Measurements from ENCODE around the gene ITPR1. TPM values are rescaled to one million over a fixed set of nuclear protein-coding genes. Genes with fewer than 3 reads are reported as not detected.

Gene ITPR1
- total and polyA plus RNA-seq, 3 donors from 2014 or later: 26.5 to 129 (median 59.7) TPM

DNA sequence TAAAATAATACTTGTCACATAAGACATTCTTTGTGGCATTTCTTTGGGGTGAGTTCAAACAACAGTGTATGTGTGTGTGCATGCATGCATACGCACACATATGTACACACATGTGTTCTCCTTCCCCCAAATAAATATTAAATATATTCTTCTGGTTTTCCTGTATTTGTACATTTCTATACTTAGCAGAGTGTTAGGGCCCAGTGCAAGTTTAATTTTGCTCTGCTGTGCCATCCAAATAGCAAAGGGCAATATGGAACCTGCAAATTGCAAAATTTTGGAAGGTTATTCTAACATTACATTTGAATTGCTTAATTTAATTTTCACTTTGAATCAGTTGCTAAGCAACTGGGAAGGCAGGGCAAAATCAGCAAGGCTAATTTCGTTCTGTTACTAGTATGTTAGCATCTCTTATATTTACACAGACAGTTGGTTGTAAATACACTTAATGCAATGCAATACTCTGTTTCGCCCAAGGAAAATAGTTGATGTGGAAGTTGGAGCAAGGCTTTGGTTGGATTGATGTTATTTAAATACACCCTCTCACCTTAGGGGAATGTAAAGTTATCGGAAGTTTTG lies 130.4 kb downstream of the ITPR1 start:
- no peak for DNase-seq
- H3K27ac ChIP-seq: no peak overlapping the region
- no peaks in the 10 kb centered on the region for H3K4me1 ChIP-seq
- intact Hi-C loops (cut with DNase I; ENCODE audit: low total_unique reads): no loop called here
- no peak overlapping the region for H3K4me3 ChIP-seq
- H3K9me3 ChIP-seq: no peaks in the 10 kb centered on the region
- 92 to 94% methylated on average over 4 of the region's 4 CpGs for WGBS, 2 donors
- H3K36me3 ChIP-seq (ENCODE audit: low read depth, missing control alignments): no peaks in the 10 kb centered on the region
- TF ChIP-seq, protein P1, sequence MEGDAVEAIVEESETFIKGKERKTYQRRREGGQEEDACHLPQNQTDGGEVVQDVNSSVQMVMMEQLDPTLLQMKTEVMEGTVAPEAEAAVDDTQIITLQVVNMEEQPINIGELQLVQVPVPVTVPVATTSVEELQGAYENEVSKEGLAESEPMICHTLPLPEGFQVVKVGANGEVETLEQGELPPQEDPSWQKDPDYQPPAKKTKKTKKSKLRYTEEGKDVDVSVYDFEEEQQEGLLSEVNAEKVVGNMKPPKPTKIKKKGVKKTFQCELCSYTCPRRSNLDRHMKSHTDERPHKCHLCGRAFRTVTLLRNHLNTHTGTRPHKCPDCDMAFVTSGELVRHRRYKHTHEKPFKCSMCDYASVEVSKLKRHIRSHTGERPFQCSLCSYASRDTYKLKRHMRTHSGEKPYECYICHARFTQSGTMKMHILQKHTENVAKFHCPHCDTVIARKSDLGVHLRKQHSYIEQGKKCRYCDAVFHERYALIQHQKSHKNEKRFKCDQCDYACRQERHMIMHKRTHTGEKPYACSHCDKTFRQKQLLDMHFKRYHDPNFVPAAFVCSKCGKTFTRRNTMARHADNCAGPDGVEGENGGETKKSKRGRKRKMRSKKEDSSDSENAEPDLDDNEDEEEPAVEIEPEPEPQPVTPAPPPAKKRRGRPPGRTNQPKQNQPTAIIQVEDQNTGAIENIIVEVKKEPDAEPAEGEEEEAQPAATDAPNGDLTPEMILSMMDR (IDR thresholded peaks at IDR 0.05): no peak
- no peak for TF ChIP-seq POLR2A (IDR thresholded peaks at IDR 0.05)
- H3K27me3 ChIP-seq: no peaks in the 10 kb centered on the region

GRCh38 chr3:4627651-4628375 lies 134.7 kb downstream of the ITPR1 start:
- 89 to 90% methylated on average over 10 of the region's 10 CpGs for WGBS, 2 donors
- Histone ChIP-seq H3K4me1 (no peaks in the 10 kb centered on the region), H3K36me3 (ENCODE audit: low read depth, missing control alignments) (no peaks in the 10 kb centered on the region), H3K27ac (no peak overlapping the region), H3K27me3 (no peaks in the 10 kb centered on the region), H3K9me3 (no peaks in the 10 kb centered on the region), H3K4me3 (no peak overlapping the region)
- TF ChIP-seq, protein P1 (IDR thresholded peaks at IDR 0.05): no peak
- TF ChIP-seq POLR2A (IDR thresholded peaks at IDR 0.05): no peak
- no peak for DNase-seq
- intact Hi-C loops (cut with DNase I; ENCODE audit: low total_unique reads): no loop called here

DNA sequence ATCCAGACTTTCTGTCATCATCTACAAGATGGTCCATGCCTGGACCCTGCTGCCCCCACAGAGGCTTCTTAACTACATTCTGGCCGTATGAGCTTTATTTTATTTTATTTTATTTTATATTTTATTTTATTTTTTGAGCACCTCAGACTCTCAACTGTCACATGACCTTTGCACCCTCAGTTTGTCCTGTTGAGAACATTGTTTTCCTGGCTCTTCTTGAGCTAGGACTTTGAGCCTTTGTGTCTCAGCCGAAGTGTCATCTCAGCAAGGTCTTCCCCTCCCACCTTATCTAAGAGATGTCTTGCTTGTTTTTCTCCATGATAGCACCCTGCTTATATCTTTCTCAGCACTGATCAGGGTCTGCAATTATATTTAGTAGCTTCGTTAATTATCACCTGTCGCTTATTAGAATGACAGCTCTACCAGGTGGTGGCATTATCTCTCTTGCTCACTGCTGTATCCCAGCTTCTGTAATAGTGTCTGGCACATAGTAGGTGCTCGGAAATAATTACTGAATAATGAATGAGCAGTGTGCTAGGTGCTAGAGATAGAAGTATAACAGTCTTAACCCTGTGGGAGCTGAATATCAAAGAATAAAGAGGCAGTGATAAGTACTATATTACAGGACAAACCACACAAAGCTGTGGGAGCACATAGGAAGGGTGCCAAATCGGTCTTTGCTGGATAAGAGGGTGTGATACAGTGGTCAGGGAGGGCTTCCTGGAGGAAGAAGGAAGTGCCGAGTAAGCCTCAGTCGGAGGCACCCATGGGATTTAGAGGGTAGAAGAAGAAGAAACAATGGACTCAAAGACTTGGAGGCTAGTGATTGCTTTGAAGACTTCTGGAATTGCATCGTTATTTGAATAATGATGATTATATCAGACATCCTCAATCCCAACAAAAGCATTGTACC lies 136.2 kb downstream of the ITPR1 start:
- no peaks in the 10 kb centered on the region for H3K36me3 ChIP-seq (ENCODE audit: low read depth, missing control alignments)
- intact Hi-C loops (cut with DNase I; ENCODE audit: low total_unique reads): loop anchor here (10.0 kb wide), 1 partner anchor 275 kb away; no protein-coding TSS in a partner anchor
- WGBS, 2 donors: 86 to 91% methylated on average over 9 of the region's 9 CpGs
- no peaks in the 10 kb centered on the region for H3K27me3 ChIP-seq
- H3K27ac ChIP-seq: no peak overlapping the region
- DNase-seq: no peak
- TF ChIP-seq, protein P1 (IDR thresholded peaks at IDR 0.05): no peak
- TF ChIP-seq POLR2A (IDR thresholded peaks at IDR 0.05): no peak
- no peaks in the 10 kb centered on the region for H3K9me3 ChIP-seq
- no peak overlapping the region for H3K4me3 ChIP-seq
- H3K4me1 ChIP-seq: no peaks in the 10 kb centered on the region

DNA sequence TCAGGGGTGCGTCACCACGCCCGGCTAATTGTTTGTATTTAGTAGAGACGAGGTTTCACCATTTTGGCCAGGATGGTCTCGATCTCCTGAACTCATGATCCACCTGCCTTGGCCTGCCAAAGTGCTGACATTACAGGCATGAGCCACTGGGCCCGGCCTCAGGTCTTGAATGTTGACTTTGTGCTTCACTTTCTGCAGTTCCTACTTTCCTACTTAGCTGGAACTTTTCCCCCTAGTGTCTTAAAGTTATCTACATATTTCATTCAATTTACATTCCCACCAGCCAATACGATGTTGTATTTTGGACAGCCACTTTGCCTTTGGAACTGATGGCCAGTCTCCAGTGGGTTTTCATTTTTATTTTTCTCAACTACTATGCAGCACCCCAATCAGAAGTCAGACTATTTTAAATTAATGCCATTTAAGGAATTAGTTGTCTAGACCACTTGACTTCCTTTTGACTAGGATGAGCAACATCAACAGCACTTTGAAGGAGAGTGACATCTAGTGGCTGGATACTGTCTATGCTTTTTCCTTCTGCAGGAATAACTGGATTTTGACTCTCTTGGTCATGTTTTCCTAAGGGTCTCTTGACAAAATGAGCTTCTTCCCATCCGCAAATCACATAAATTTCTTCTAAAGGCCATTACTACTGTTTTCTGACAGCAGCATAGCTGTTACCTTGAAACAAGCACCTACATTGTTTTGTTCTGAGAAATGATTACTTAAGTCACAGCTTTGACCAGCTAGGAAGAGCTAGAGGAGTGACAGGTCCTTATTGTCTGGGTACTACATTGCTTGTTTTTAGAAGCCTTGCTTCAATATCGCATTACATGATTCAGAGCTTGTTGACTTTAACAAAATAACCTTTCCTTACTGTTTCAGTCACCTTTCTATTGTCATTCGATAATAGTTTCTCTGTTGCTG lies 140.2 kb downstream of the ITPR1 start:
- DNase-seq: no peak
- 78 to 80% methylated on average over 10 of the region's 10 CpGs for WGBS, 2 donors
- TF ChIP-seq, protein P1 (IDR thresholded peaks at IDR 0.05): peak; percentile 64 to 79 (median 72)
- no peak for TF ChIP-seq POLR2A (IDR thresholded peaks at IDR 0.05)
- intact Hi-C loops (cut with DNase I; ENCODE audit: low total_unique reads): loop anchor here (10.0 kb wide), 1 partner anchor 279 kb away; no protein-coding TSS in a partner anchor
- no peaks in the 10 kb centered on the region for H3K36me3 ChIP-seq (ENCODE audit: low read depth, missing control alignments)
- H3K27ac ChIP-seq: no peak overlapping the region
- H3K4me1 ChIP-seq: no peaks in the 10 kb centered on the region
- H3K9me3 ChIP-seq: no peaks in the 10 kb centered on the region
- H3K27me3 ChIP-seq: no peaks in the 10 kb centered on the region
- H3K4me3 ChIP-seq: no peak overlapping the region
